ENCODE results near the gene TRIP6.
"Not testable (repeated sequence)": the region's sequence is repeated elsewhere in the genome, so short reads cannot be mapped to it uniquely, and the experiment has no call there.

The TRIP6 gene

DNA sequence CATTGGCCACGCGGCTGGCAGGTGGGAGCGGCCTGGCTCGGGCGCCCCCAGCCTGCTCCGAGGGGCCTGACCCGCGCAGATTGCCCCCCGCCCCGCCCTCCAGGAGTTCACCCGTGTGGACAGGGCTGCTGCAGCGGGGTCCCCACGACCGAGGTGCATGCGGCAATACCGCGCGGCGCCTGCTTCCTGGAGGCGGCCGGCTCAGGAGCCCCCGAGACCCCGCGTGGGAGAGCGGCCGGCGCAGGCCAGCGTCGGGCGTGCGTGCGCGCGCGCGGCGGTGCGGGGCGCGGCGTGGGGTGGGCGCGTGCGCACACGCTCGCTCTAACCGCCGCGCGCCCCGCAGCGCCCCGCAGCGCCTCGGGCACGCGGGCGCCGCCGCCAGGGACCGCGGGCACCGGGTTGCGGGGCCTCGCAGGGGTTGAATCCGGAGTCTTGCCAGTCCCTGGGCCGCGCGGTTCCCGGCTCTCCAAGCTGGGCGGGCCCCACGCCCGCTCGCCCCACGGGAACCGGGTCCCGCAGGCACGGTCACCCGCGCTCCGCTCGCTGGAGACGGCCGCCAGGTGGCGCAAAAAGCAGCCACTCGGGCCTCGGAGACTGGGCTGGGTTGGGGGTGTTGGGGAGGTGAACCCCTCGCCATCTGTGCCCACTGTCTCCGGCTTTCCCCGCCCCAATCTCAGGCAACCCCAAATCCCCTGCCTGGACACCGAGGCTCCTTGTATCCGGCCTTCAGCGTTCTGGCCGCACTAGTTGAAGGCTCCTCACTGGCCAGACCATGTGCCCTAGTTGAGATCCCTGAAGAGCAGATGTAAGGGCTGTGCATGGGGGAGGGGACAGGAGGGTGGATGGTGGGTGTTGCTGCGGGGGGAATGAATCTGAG is 29.8 kb downstream of the TRIP6 start:
- DNase-seq (ENCODE audit: low spot score): no peak
- no peak overlapping the region for H3K27ac ChIP-seq
- TF ChIP-seq CTCF (IDR thresholded peaks at IDR 0.05): peak; percentile 41
- peak overlapping the region; percentile 70 for H3K4me3 ChIP-seq

DNA sequence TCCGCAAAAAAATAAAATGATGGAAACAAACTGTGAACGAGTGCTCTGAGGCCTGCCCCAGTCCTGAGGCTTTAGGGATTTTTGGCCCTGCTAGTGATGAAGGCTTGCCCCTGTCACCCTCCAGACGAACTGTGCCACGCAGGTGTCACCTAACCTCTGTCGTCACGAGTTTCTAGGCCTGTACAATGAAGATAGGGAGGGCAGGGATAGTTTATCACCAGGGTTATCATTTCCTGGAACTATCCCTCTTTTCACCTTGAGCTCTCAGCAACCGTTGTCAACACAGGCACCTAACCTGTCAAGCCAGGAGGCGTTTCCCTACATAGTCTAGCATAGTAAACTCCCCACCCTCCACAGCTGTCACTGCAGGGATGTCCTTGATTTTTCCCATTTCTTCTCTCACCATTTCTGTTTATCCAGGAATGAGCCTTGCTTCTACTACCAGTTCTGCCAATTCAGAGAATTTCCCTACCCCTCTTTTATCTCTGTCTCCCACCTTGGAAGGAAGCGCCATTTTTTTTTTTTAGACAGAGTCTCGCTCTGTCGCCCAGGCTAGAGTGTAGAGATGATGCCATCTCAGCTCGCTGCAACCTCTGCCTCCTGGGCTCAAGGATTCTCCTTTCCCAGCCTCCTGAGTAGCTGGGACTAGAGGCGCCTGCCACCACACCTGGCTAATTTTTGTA is 30.7 kb downstream of the TRIP6 start:
- DNase-seq (ENCODE audit: low spot score): no peak
- Histone ChIP-seq H3K27ac (no peak overlapping the region), H3K4me3 (no peak overlapping the region)
- no peak for TF ChIP-seq CTCF (IDR thresholded peaks at IDR 0.05)

GRCh38 chr7:100899432-100899831 is 32.2 kb downstream of the TRIP6 start:
- Histone ChIP-seq H3K4me3 (no peak overlapping the region), H3K27ac (no peak overlapping the region)
- TF ChIP-seq CTCF (IDR thresholded peaks at IDR 0.05): no peak
- no peak for DNase-seq (ENCODE audit: low spot score)

- no peak for TF ChIP-seq CTCF (IDR thresholded peaks at IDR 0.05)
- no peak for DNase-seq (ENCODE audit: low spot score)
- no peak overlapping the region for H3K27ac ChIP-seq
- no peak overlapping the region for H3K4me3 ChIP-seq
Measured at GRCh38 chr7:100900978-100901377, 33.8 kb downstream of the TRIP6 start.

DNA sequence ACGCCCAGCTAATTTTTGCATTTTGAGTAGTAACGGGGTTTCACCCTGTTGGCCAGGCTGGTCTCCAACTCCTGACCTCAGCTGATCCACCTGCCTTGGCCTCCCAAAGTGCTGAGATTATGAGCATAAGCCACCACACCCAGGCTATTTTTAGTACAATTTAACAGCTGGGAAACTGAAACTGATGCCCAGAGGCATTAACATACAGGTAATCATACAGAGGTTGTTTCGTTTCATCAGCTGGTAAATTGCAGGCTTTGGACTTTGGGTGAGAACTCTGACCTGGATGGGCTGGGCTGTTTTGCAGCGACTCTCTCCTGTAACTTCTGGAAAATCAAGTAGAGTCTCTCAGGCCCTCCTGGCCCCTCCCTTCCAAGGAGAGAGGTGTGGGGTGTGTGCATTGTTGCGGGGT is 34.7 kb downstream of the TRIP6 start:
- DNase-seq (ENCODE audit: low spot score): no peak
- H3K4me3 ChIP-seq: no peak overlapping the region
- no peak for TF ChIP-seq CTCF (IDR thresholded peaks at IDR 0.05)
- H3K27ac ChIP-seq: no peak overlapping the region

DNA sequence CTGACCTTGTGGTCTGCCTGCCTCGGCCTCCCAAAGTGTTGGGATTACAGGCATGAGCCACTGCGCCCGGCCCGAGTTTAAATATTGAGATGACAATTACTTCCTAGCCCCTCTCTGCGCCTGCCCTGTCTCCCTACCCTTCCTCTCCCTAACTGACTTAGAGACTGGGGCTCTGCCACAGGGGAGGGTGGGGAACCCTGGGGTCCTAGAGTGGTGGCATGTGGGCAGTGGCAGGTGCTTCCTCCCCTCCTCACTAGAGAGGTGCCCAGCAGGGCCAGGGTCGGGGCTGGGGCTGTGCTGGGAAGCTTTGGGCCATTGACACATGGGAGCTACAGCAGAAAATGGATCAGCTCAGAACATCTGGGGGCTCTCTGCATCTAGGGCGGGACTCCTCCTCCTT is 35.5 kb downstream of the TRIP6 start:
- no peak for TF ChIP-seq CTCF (IDR thresholded peaks at IDR 0.05)
- no peak overlapping the region for H3K4me3 ChIP-seq
- DNase-seq (ENCODE audit: low spot score): no peak
- H3K27ac ChIP-seq: no peak overlapping the region

GRCh38 chr7:100908512-100908911 is 41.3 kb downstream of the TRIP6 start:
- Histone ChIP-seq H3K27ac (no peak overlapping the region), H3K4me3 (no peak overlapping the region)
- TF ChIP-seq CTCF (IDR thresholded peaks at IDR 0.05): no peak
- no peak for DNase-seq (ENCODE audit: low spot score)

DNA sequence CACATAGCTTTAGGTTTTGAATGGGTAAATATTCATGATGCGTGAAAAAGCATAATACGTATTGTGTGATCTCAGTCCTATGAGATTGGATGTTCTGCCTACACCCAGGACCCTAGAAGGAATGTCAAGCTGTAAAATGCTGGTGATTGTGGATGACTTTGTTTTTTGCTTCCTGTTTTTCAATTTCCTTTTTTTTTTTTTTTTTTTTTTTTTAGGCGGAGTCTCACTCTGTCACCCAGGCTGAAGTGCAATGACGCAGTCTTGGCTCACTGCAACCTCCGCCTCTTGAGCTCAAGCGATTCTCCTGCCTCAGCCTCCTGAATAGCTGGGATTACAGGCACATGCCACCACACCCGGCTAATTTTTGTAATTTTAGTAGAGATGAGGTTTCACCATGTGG is 43.3 kb downstream of the TRIP6 start:
- not testable (repeated sequence) for DNase-seq (ENCODE audit: low spot score)

More for the DNA sequence above, 43.3 kb downstream of the TRIP6 start:
- not testable (repeated sequence) for H3K27ac ChIP-seq, H3K4me3 ChIP-seq

All from coronary artery (tissue), 2 donors.